IPS-18a (cell line): ENCODE data around the gene WTIP.

ENCODE experiments used
- H3K27ac ChIP-seq: one replicate; pipeline ENCODE4 v1.5.1; 2013; ENCODE audit warnings: low read length
- H3K27me3 ChIP-seq: one replicate; pipeline ENCODE4 v1.6.1; 2013; ENCODE audit warnings: mild to moderate bottlenecking, low read length; ENCODE audit not compliant: control insufficient read depth, insufficient read depth
- H3K36me3 ChIP-seq: one replicate; pipeline ENCODE4 v1.6.1; 2013; ENCODE audit warnings: low read depth, low read length; ENCODE audit not compliant: control insufficient read depth
- H3K4me1 ChIP-seq: one replicate; pipeline ENCODE4 v1.6.1; 2013; ENCODE audit warnings: low read depth, low read length; ENCODE audit not compliant: control insufficient read depth
- H3K4me3 ChIP-seq: one replicate; pipeline ENCODE4 v1.5.1; 2013; ENCODE audit warnings: low read length
- H3K9ac ChIP-seq: one replicate; pipeline ENCODE4 v1.6.1; 2013; ENCODE audit warnings: mild to moderate bottlenecking, low read length, moderate library complexity
- H3K9me3 ChIP-seq: one replicate; pipeline ENCODE4 v1.6.1; 2013; ENCODE audit warnings: low read depth, low read length; ENCODE audit not compliant: control insufficient read depth

WTIP gene

GRCh38 chr19:34549833-34550232, 68.3 kb downstream of the WTIP start:
- no peak overlapping the region for H3K9ac ChIP-seq
- peaks cover 5% of the 10 kb centered on the region for H3K4me1 ChIP-seq
- no peaks in the 10 kb centered on the region for H3K36me3 ChIP-seq
- no peaks in the 10 kb centered on the region for H3K27me3 ChIP-seq
- H3K4me3 ChIP-seq: no peak overlapping the region
- H3K27ac ChIP-seq: no peak overlapping the region
- no peaks in the 10 kb centered on the region for H3K9me3 ChIP-seq

- Histone ChIP-seq H3K9ac (no peak overlapping the region), H3K27ac (no peak overlapping the region), H3K4me1 (peaks cover 5% of the 10 kb centered on the region), H3K9me3 (no peaks in the 10 kb centered on the region), H3K27me3 (no peaks in the 10 kb centered on the region), H3K4me3 (no peak overlapping the region), H3K36me3 (no peaks in the 10 kb centered on the region)
Measured at GRCh38 chr19:34555447-34555846, 73.9 kb downstream of the WTIP start.

GRCh38 chr19:34556488-34556887, 74.9 kb downstream of the WTIP start:
- peaks cover 2% of the 10 kb centered on the region for H3K4me1 ChIP-seq
- H3K9ac ChIP-seq: no peak overlapping the region
- no peaks in the 10 kb centered on the region for H3K27me3 ChIP-seq
- H3K36me3 ChIP-seq: no peaks in the 10 kb centered on the region
- no peaks in the 10 kb centered on the region for H3K9me3 ChIP-seq
- H3K27ac ChIP-seq: no peak overlapping the region
- no peak overlapping the region for H3K4me3 ChIP-seq

GRCh38 chr19:34559045-34559444, 77.5 kb downstream of the WTIP start:
- no peak overlapping the region for H3K27ac ChIP-seq
- no peaks in the 10 kb centered on the region for H3K36me3 ChIP-seq
- no peak overlapping the region for H3K9ac ChIP-seq
- H3K27me3 ChIP-seq: no peaks in the 10 kb centered on the region
- H3K4me1 ChIP-seq: no peaks in the 10 kb centered on the region
- no peaks in the 10 kb centered on the region for H3K9me3 ChIP-seq
- H3K4me3 ChIP-seq: no peak overlapping the region

- Histone ChIP-seq H3K9ac (no peak overlapping the region), H3K4me3 (no peak overlapping the region), H3K27ac (no peak overlapping the region), H3K4me1 (no peaks in the 10 kb centered on the region), H3K27me3 (no peaks in the 10 kb centered on the region), H3K9me3 (no peaks in the 10 kb centered on the region), H3K36me3 (no peaks in the 10 kb centered on the region)
Measured at GRCh38 chr19:34560229-34560628, 78.7 kb downstream of the WTIP start.
